Measurements from ENCODE around the gene GNB1. TPM values are rescaled to one million over a fixed set of nuclear protein-coding genes. Genes with fewer than 3 reads are reported as not detected.

The GNB1 gene
- total and polyA plus RNA-seq, 9 of the 15 experiments (the other 6 are each of a cell fraction or from before 2014, with no cell fraction given): 34.3 to 388 (median 114) TPM

DNA sequence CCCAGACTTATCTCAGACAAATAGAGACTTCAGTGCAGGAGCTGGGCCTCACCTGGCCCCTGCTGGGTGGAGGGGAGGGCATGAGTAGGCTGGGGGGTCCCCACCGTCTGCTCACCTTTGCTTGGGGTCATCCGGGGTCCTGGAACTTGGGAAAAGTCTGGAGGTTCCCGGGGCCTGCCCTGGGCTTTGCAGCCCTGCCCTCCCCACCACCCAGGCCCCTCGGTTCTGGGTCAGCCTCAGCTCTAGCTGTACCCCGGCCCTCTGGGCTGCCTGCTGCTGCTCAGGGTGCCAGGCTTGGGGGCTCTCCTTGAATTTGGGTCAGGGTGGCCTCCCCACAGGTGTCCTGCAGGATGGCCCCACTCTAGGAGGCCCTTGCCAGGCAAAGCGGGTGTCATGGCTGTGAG, 30.6 kb upstream of the GNB1 start:
- H3K4me3 ChIP-seq: no peak overlapping the region
- H3K4me2 ChIP-seq (ENCODE audit: insufficient read depth, low read length): no peak overlapping the region
- ATAC-seq (no peak), DNase-seq (ENCODE audit: extremely low read depth in 1 of 4, low spot score in 3 of 4) (no peak), FAIRE-seq (no peak)
- in situ Hi-C loops (cut with MboI): no loop called here
- peaks cover 11 to 31% of the 10 kb centered on the region in 2 experiments; a peak in 4 of 5 replicates for H3K27me3 ChIP-seq (ENCODE audit: control insufficient read depth in 2 of 2, insufficient read depth in 2 of 2, low read length in 2 of 2)
- TF ChIP-seq, protein P1, sequence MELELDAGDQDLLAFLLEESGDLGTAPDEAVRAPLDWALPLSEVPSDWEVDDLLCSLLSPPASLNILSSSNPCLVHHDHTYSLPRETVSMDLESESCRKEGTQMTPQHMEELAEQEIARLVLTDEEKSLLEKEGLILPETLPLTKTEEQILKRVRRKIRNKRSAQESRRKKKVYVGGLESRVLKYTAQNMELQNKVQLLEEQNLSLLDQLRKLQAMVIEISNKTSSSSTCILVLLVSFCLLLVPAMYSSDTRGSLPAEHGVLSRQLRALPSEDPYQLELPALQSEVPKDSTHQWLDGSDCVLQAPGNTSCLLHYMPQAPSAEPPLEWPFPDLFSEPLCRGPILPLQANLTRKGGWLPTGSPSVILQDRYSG (tag; conservative IDR thresholded peaks at IDR 0.05; ENCODE audit: low read depth): no peak
- no peak for TF ChIP-seq HNRNPH1 (optimal IDR thresholded peaks at IDR 0.05; ENCODE audit: low read depth, low read length)
- TF ChIP-seq ESRRA (IDR thresholded peaks at IDR 0.05; ENCODE audit: borderline replicate concordance, low read depth): no peak
- TF ChIP-seq, protein P2, sequence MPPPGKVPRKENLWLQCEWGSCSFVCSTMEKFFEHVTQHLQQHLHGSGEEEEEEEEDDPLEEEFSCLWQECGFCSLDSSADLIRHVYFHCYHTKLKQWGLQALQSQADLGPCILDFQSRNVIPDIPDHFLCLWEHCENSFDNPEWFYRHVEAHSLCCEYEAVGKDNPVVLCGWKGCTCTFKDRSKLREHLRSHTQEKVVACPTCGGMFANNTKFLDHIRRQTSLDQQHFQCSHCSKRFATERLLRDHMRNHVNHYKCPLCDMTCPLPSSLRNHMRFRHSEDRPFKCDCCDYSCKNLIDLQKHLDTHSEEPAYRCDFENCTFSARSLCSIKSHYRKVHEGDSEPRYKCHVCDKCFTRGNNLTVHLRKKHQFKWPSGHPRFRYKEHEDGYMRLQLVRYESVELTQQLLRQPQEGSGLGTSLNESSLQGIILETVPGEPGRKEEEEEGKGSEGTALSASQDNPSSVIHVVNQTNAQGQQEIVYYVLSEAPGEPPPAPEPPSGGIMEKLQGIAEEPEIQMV (tag; conservative IDR thresholded peaks at IDR 0.05; ENCODE audit: low read depth): no peak
- TF ChIP-seq TSC22D4 (tag; IDR thresholded peaks at IDR 0.05): no peak
- TF ChIP-seq ARID1B (IDR thresholded peaks at IDR 0.05): no peak
- no peak for TF ChIP-seq THRAP3 (IDR thresholded peaks at IDR 0.05; ENCODE audit: borderline replicate concordance)
- no peak for TF ChIP-seq NR2C1 (IDR thresholded peaks at IDR 0.05)
- no peak for TF ChIP-seq NR2C1 (tag; IDR thresholded peaks at IDR 0.05)
- TF ChIP-seq ZNF347 (CRISPR knock-in tag; IDR thresholded peaks at IDR 0.05; ENCODE audit: low read depth): no peak
- no peak for TF ChIP-seq ZNF217 (CRISPR knock-in tag; IDR thresholded peaks at IDR 0.05)
- TF ChIP-seq PHF21A (IDR thresholded peaks at IDR 0.05; ENCODE audit: borderline replicate concordance, low read depth): no peak
- TF ChIP-seq, protein P3, sequence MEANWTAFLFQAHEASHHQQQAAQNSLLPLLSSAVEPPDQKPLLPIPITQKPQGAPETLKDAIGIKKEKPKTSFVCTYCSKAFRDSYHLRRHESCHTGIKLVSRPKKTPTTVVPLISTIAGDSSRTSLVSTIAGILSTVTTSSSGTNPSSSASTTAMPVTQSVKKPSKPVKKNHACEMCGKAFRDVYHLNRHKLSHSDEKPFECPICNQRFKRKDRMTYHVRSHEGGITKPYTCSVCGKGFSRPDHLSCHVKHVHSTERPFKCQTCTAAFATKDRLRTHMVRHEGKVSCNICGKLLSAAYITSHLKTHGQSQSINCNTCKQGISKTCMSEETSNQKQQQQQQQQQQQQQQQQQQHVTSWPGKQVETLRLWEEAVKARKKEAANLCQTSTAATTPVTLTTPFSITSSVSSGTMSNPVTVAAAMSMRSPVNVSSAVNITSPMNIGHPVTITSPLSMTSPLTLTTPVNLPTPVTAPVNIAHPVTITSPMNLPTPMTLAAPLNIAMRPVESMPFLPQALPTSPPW (CRISPR knock-in tag; IDR thresholded peaks at IDR 0.05): no peak
- ChIA-PET POLR2A (interaction anchor here (0.5 kb wide), 1 partner anchor 211 kb away, joined by 3 read pairs; no protein-coding TSS in a partner anchor), CTCF (ENCODE audit: low intra/inter-chr PET ratio) (no interaction called here)
- no peak overlapping the region for H3K27ac ChIP-seq (ENCODE audit: extremely low read depth, low read depth, low read length)
- H2AFZ ChIP-seq (ENCODE audit: low read depth, low read length): no peak overlapping the region
- no peaks in the 10 kb centered on the region for H3K79me2 ChIP-seq (ENCODE audit: control insufficient read depth, insufficient read depth, low read length)
- intact Hi-C loops (cut with micrococcal nuclease): no loop called here
- 32% methylated on average over 6 of the region's 6 CpGs for WGBS (ENCODE audit: insufficient coverage, low coverage, missing lambda C conversion rate)
- peak overlapping the region in 1 of 2 experiments; percentile 65; a peak in 2 of 4 replicates for H3K9ac ChIP-seq (ENCODE audit: insufficient read depth in 1 of 2, low read depth in 2 of 2, low read length in 2 of 2)
- H3K9me1 ChIP-seq (ENCODE audit: control insufficient read depth, insufficient read depth, low read length): no peaks in the 10 kb centered on the region
- H3K36me3 ChIP-seq (ENCODE audit: control insufficient read depth, insufficient read depth, low read length): no peaks in the 10 kb centered on the region
- BruUV-seq (replicated peaks): no TSS peak
- H4K20me1 ChIP-seq (replicated peaks; ENCODE audit: control insufficient read depth, insufficient read depth, low read length): peaks cover 8% of the 10 kb centered on the region
- no peaks in the 10 kb centered on the region for H3K9me3 ChIP-seq (replicated peaks; ENCODE audit: control insufficient read depth, insufficient read depth, low read depth, low read length)
- H3K4me1 ChIP-seq (replicated peaks in 1 of 2; ENCODE audit: control insufficient read depth in 2 of 2, insufficient read depth in 2 of 2, low read length in 2 of 2): peaks cover 9 to 89% of the 10 kb centered on the region in 2 experiments; a peak in 4 of 5 replicates
